Astrocyte (in vitro differentiated cells and primary cell): ENCODE data around the gene SYNGR2. TPM values are rescaled to one million over a fixed set of nuclear protein-coding genes. Genes with fewer than 3 reads are reported as not detected.

Experiments used
- DNase-seq: peaks from one replicate; pipeline ENCODE4 v3.0.0-alpha.2; 2010; ENCODE audit warnings: low read depth
- FAIRE-seq: peaks from 2 replicates; lab custom pipeline; 2011; peaks lifted over from hg19 to GRCh38; lab: Jason Lieb, UNC
- H2AFZ ChIP-seq: 2 replicates; pipeline ENCODE4 v1.6.0; 2012; ENCODE audit warnings: low read depth, low read length, inconsistent platforms
- H3K27ac ChIP-seq: 2 replicates; pipeline ENCODE4 v1.5.1; 2011; ENCODE audit warnings: low read depth, low read length, inconsistent platforms
- H3K27me3 ChIP-seq: 2 replicates; pipeline ENCODE4 v1.6.0; 2011; ENCODE audit warnings: low read length, inconsistent platforms; ENCODE audit not compliant: insufficient read depth
- H3K36me3 ChIP-seq: 2 replicates; pipeline ENCODE4 v1.5.1; 2011; ENCODE audit warnings: low read length, inconsistent platforms; ENCODE audit not compliant: insufficient read depth
- H3K4me1 ChIP-seq: 2 replicates; pipeline ENCODE4 v1.5.1; 2011; ENCODE audit warnings: low read length, inconsistent platforms; ENCODE audit not compliant: insufficient read depth
- H3K4me2 ChIP-seq: 2 replicates; pipeline ENCODE4 v1.6.0; 2012; ENCODE audit warnings: low read length, inconsistent platforms
- H3K4me3 ChIP-seq: 2 replicates; pipeline ENCODE4 v1.5.1; 2011; ENCODE audit warnings: low read depth, mild to moderate bottlenecking, low read length, inconsistent platforms; ENCODE audit not compliant: insufficient read depth
- H3K79me2 ChIP-seq: 2 replicates; pipeline ENCODE4 v1.6.0; 2012; ENCODE audit warnings: mild to moderate bottlenecking, low read length, inconsistent platforms; ENCODE audit not compliant: insufficient read depth
- H3K9ac ChIP-seq: 2 replicates; pipeline ENCODE4 v1.6.0; 2012; ENCODE audit warnings: mild to moderate bottlenecking, low read length, inconsistent platforms
- H3K9me3 ChIP-seq: 2 replicates; pipeline ENCODE4 v1.5.1; 2012; ENCODE audit warnings: low read depth, mild to moderate bottlenecking, low read length, inconsistent platforms; ENCODE audit not compliant: insufficient read depth
- H4K20me1 ChIP-seq: 2 replicates; pipeline ENCODE4 v1.6.0; 2012; ENCODE audit warnings: low read length, inconsistent platforms; ENCODE audit not compliant: insufficient read depth
- H3K27ac Mint-ChIP-seq: one replicate; pipeline ENCODE4 v1.8.0; 2021; ENCODE audit warnings: mild to moderate bottlenecking, mixed read lengths; ENCODE audit not compliant: unreplicated experiment
- H3K27me3 Mint-ChIP-seq: one replicate; pipeline ENCODE4 v1.8.0; 2021; ENCODE audit warnings: low read depth, mixed read lengths; ENCODE audit not compliant: unreplicated experiment
- H3K36me3 Mint-ChIP-seq: one replicate; pipeline ENCODE4 v1.8.0; 2021; ENCODE audit warnings: low read depth, mixed read lengths; ENCODE audit not compliant: unreplicated experiment
- H3K4me1 Mint-ChIP-seq: one replicate; pipeline ENCODE4 v1.8.0; 2021; ENCODE audit warnings: low read depth, mixed read lengths; ENCODE audit not compliant: unreplicated experiment
- H3K4me3 Mint-ChIP-seq: one replicate; pipeline ENCODE4 v1.8.0; 2021; ENCODE audit warnings: mild to moderate bottlenecking, moderate library complexity, mixed read lengths; ENCODE audit not compliant: unreplicated experiment
- H3K9me3 Mint-ChIP-seq: one replicate; pipeline ENCODE4 v1.8.0; 2021; ENCODE audit warnings: mild to moderate bottlenecking, mixed read lengths; ENCODE audit not compliant: unreplicated experiment
- EZH2 ChIP-seq: IDR thresholded peaks from 2 replicates; pipeline ENCODE4 v1.6.1; 2012; ENCODE audit warnings: mild to moderate bottlenecking, low read length, inconsistent platforms; ENCODE audit not compliant: insufficient read depth
- total RNA-seq: library from RNA; stranded (reverse); gene quantifications from 2 replicates; pipeline ENCODE4 v1.2.1, GENCODE V29; 2021
- TF ChIP-seq, protein P1 (sequence below): IDR thresholded peaks from 2 replicates; pipeline ENCODE4 v1.5.1; 2011; ENCODE audit warnings: low read depth, mild to moderate bottlenecking, inconsistent platforms, low read length, moderate library complexity; ENCODE audit not compliant: insufficient read depth

The SYNGR2 gene
- total RNA-seq, 1 donor from 2014 or later = 82.2 TPM

- no peaks in the 10 kb centered on the region for H3K79me2 ChIP-seq
- H3K4me1 ChIP-seq = peaks cover 11% of the 10 kb centered on the region
- H3K27ac ChIP-seq = no peak overlapping the region
- H3K36me3 ChIP-seq = no peaks in the 10 kb centered on the region
- no peak overlapping the region for H3K4me2 ChIP-seq
- no peak overlapping the region for H3K4me3 ChIP-seq
- TF ChIP-seq, protein P1, sequence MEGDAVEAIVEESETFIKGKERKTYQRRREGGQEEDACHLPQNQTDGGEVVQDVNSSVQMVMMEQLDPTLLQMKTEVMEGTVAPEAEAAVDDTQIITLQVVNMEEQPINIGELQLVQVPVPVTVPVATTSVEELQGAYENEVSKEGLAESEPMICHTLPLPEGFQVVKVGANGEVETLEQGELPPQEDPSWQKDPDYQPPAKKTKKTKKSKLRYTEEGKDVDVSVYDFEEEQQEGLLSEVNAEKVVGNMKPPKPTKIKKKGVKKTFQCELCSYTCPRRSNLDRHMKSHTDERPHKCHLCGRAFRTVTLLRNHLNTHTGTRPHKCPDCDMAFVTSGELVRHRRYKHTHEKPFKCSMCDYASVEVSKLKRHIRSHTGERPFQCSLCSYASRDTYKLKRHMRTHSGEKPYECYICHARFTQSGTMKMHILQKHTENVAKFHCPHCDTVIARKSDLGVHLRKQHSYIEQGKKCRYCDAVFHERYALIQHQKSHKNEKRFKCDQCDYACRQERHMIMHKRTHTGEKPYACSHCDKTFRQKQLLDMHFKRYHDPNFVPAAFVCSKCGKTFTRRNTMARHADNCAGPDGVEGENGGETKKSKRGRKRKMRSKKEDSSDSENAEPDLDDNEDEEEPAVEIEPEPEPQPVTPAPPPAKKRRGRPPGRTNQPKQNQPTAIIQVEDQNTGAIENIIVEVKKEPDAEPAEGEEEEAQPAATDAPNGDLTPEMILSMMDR = no peak
- no peak for TF ChIP-seq EZH2
- no peak overlapping the region for H3K9ac ChIP-seq
- no peaks in the 10 kb centered on the region for H3K36me3 Mint-ChIP-seq
- no peak overlapping the region for H3K4me3 Mint-ChIP-seq
- H3K4me1 Mint-ChIP-seq = peaks cover 2% of the 10 kb centered on the region
- H4K20me1 ChIP-seq = no peaks in the 10 kb centered on the region
- peaks cover 12% of the 10 kb centered on the region for H3K27me3 ChIP-seq
- H3K9me3 ChIP-seq = no peaks in the 10 kb centered on the region
- no peak overlapping the region for H2AFZ ChIP-seq
- H3K9me3 Mint-ChIP-seq = no peaks in the 10 kb centered on the region
- DNase-seq (no peak), FAIRE-seq (no peak)
- H3K27ac Mint-ChIP-seq = no peak overlapping the region
- H3K27me3 Mint-ChIP-seq = peaks cover 12% of the 10 kb centered on the region
Measured at GRCh38 chr17:78130090-78130436, 38.3 kb upstream of the SYNGR2 start.

DNA sequence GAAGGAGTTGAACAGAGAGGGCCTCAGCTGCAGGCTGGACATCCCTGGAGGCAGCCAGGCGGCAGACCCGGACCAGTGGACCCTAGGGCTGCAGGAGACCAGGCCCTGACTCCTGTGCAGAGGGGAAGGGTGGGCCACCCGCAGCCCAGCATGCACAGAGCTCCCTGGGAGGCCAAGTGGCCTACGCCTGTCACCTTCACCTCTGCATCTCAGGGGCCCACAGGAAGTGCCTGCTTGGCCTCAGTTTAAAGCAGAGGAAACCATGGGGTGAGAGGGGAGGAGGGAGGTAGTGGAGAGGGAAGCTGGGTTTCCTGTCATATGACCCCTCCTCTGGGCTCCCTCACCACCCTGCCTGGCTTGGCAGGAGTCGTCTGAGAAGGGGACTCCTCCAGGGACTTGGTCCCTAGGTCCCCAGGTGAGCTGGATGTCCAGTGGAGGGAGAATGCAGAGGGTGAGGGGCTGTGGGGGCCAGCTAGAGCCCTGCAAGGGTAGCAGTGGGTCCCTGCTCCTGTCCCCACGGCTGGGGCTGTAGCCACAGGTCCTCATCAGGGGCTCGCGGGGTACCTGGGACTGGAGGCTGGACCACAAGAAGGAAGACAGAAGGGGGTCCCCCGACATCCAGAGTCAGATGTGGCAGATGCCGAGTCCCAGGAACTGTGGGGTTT, 37.8 kb upstream of the SYNGR2 start, which contains the start of gene TMC8:
TSS of gene TMC8 (plus strand) at position 335 of the 665 bp plus-strand sequence. CDS start 818 bp downstream, outside the sequence.
- H3K36me3 Mint-ChIP-seq = no peaks in the 10 kb centered on the region
- H3K4me1 Mint-ChIP-seq = peaks cover 2% of the 10 kb centered on the region
- peaks cover 15% of the 10 kb centered on the region for H3K27me3 ChIP-seq
- H3K4me2 ChIP-seq = no peak within 1 kb of the TSS
- no peak within 1 kb of the TSS for H3K27ac ChIP-seq
- no peaks in the 10 kb centered on the region for H3K79me2 ChIP-seq
- no peak within 1 kb of the TSS for H3K4me3 ChIP-seq
- no peaks in the 10 kb centered on the region for H4K20me1 ChIP-seq
- no peak within 1 kb of the TSS for H2AFZ ChIP-seq
- no peak for TF ChIP-seq EZH2
- TF ChIP-seq, protein P1 = no peak
- no peaks in the 10 kb centered on the region for H3K9me3 Mint-ChIP-seq
- H3K4me3 Mint-ChIP-seq = no peak within 1 kb of the TSS
- H3K36me3 ChIP-seq = no peaks in the 10 kb centered on the region
- peaks cover 11% of the 10 kb centered on the region for H3K4me1 ChIP-seq
- no peaks in the 10 kb centered on the region for H3K9me3 ChIP-seq
- no peak within 1 kb of the TSS for H3K27ac Mint-ChIP-seq
- H3K9ac ChIP-seq = no peak within 1 kb of the TSS
- H3K27me3 Mint-ChIP-seq = peaks cover 15% of the 10 kb centered on the region
- FAIRE-seq (no peak), DNase-seq (no peak)
